RPMI8226 (cell line): Measurements from ENCODE around the gene CR1.
"Not testable (repeated sequence)": the region's sequence is repeated elsewhere in the genome, so short reads cannot be mapped to it uniquely, and the experiment has no call there.

Experiments used
- DNase-seq: peaks from one replicate; pipeline ENCODE4 v3.0.0-alpha.2; 2015

CR1 gene

DNA sequence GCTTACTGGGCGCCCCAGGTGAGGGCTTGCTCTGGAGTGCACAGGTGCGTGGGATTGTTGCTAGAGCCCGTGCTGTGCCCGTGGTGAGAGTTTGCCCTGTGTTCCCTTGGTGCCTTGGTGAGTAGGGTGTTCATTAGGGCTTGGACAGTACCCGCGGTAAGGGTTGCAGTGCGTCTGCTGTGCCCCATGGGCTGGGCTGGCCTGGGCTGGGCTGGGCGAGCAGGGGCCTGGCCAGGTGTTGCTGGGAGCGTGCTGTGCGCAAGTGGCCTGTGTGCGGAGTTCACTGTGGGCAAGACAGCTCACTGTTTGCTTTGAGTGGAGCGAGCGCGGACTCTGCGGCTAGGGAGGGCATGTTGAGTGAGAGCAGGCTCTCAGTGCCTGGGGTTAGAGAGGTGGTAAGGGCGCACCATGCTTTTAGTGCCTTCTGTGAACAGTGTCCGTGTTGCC, 149.7 kb downstream of the CR1 start:
- DNase-seq: no peak

DNA sequence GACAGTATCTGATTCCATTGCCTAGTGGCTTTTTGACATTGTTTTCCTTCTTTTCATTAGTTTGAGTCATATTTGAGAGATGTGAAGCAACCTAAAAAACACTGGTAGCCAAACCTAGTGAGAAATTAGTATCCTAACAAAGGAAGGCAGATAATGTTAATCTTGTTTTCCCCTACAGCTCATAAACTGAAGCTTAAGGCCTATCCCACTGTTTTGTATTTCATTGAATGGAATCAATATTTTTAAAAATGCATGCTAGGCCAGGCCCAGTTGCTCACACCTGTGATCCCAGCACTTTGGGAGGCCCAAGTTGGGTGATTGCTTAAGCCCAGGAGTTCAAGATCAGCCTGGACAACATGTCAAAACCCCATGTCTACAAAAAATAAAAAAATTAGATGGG, 150.2 kb downstream of the CR1 start:
- no peak for DNase-seq

GRCh38 chr1:207646944-207647579, 151.1 kb downstream of the CR1 start:
- DNase-seq: no peak

- DNase-seq: no peak
These were observed 151.8 kb downstream of the CR1 start for GRCh38 chr1:207647671-207648333.

DNA sequence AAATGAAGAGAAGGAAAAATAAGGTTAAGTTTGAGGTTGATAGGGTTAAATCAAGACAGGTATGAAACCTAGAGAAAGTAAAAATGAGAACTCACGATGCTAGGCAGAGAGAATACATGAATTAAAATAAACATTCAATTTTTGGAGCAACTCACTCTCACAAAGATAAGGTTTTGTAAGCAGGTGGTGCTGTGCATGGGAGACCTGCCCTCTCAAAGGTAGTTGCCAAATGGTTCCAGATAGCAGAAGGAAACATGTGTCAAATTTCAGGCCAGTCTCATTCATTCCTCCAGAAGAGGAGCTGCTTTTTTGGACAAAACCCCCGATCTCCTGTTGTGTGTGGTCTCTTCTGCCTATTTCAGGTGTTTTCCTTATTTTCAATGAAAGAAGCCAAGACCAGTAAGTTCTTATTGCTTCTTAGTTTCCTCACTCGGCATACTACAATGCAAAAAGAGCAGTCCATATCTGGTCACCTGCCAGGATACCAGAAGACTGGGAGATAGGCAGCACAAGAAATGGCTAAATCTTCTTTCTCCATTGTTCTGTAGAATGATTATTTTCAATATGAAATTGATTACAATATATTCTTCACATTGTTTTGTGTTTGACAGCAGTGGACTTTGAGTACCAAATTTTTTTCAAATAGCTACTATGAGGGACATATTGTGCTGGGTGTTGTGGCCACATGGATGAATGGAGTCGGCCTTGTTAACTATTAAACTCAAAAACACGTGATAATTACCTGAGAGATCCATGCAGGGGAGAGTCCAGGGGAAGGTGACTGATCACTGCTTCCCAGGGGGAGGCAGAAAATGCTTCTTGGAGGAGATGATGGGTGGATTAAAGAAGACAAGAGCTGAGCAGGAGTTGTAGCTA, 152.6 kb downstream of the CR1 start:
- DNase-seq: no peak

DNA sequence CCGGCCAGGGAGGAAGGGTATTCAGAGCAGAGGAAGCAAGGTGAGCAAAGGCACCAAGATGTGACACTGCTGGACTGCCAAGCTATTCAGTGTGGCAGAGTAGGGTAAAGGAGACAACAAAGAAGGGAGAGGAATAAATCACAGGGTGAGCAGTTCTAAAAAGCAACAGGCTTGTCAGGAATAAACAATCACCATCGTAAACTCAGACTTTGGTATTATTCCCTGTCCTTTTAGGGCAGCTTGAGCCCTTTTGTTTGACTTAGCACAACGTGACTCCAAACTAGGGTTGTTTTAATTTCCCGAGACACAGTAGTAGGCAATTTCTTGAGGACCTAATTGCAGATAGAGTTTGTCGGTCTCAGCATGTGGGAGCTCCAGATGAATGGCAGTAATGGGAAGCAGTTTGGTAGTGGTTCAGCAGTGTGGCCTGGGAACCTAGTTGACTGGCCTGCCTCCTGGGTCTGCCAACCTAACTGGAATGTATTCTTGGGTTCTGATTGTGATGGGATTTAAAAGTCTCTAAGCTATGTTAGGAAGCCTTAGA, 153.3 kb downstream of the CR1 start:
- DNase-seq: no peak

DNA sequence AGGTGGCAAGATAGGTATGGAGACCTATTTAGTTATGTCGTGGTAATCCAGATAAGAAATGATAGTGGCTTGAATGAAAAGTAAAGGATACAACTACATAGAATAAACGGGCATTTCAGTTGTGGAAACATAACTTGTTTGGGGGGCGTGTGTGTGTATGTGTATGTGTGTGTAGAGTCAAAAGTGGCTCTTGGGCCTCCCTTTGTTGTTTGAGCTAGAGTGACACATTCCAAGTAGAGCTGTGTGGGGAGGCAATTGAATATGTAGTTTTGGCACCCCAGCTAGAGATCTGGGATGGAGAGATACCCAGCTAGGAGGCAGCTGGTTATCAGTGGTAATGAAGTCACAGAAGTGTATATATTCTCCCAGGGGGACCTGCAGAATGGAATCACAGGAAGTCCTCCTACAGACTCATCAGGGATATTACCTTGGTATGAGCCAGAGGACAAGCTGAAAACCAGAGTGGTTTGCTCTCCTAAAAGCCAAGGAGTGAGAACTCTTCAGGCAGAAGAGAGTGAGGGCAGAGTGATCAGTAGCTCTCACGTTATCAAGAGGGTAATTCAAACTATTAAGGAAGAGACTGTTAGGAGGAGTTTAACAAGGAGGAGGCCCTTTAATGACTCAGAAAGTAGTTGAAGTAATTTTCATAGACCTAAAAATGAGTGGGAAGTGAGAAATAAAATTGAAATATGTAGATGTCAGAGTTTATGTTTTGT, 154.1 kb downstream of the CR1 start:
- no peak for DNase-seq

DNA sequence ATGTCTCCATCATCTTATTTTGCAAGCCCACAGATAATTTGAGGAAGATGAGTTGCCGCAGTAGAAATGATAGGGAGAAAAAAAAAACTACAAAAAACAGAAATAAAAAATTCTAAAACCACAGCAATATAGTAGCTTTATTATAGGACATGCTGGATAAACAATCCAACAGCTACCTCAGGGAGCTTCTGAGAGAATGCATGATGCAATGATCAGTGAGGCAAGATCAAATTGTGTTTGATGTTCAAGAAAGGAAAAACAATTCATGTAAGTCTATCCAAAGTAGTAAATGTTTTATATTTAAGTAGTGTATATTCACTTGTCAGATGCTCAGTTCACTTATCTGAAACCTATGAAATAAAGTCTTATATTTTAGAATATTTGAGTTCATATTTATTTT, 155.6 kb downstream of the CR1 start:
- no peak for DNase-seq

DNA sequence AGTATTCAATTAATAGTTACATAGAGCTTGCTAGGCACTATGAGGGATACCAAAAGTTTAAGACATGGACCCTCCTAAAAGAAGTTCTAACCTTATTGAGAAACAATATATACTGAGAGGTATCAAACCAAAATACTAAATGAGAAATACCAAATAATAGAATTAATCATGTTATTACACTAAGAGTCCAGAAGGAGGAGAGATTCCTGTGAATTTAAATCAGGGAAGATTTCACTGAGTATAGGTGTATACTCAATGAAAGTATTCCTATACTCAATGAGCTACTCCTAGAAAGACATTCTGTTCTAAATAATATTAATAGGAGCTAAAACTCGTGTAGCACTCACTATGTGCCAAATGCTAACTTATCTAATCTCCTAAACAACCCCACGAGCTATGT, 158.4 kb downstream of the CR1 start:
- no peak for DNase-seq

DNA sequence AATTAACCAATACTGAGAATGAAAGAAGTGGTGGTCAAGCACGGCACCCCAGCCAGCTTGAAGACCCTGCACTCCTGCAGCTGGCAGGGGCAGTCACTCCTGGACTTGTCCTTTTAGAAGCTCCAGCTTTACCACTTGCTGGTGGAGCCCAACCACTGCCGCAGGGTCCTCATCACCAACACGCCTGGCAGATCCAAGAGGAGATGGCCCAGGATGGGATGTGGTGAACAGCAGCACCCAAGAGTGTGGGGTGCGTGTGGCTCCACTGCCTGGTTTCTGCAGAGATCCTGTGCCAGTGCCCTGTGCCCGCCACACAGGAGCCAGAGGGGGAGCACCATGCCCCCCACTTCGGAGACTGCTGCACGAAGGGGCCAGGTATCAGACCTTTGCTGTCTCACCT, 162.5 kb downstream of the CR1 start:
- DNase-seq: no peak

- DNase-seq: no peak
These were observed 163.0 kb downstream of the CR1 start for GRCh38 chr1:207658904-207659485.

DNA sequence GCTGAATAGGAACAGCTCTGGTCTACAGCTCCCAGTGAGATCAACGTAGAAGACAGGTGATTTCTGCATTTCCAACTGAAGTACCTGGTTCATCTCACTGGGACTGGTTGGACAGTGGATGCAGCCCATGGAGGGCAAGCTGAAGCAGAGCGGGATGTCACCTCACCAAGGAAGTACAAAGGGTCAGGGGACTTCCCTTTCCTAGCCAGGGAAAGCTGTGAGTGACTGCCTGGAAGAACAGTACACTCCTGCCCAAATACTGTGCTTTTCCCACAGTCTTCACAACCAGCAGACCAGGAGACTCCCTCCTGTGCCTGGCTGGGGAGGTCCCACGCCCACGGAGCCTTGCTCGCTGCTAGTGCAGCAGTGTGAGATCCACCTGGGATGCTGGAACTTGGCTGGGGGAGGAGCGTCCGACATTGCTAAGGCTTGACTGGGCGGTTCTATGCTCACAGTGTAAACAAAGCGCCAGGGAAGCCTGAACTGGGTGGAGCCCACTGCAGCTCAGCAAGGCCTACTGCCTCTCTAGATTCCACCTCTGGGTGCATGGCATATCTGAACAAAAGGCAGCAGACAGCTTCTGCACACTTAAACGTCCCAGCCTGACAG, 163.7 kb downstream of the CR1 start:
- DNase-seq: peak; percentile 10

GRCh38 chr1:207661420-207661819, 165.5 kb downstream of the CR1 start:
- not testable (repeated sequence) for DNase-seq

GRCh38 chr1:207666342-207666741, 170.4 kb downstream of the CR1 start:
- DNase-seq: no peak

- DNase-seq: no peak
These were observed 173.6 kb downstream of the CR1 start for GRCh38 chr1:207669528-207670009.

DNA sequence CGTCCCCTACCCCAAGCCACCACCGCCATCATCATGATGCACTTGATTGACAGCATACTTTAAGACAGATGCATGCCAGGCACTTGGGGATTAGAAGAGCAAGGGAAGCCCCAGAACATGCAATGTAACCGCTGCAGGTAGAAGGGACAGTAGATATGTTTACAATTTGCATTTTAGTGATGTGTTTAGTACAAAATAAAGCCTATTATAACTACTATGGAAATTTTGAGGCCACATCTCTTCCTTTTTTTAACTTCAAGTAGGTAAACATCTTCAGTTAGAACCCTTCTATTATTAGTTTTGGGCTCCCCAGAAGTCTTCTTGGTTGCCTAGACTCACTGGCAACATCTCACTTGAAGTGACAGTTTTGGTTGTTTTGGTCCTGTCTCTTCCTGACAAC, 174.2 kb downstream of the CR1 start:
- DNase-seq: no peak

DNA sequence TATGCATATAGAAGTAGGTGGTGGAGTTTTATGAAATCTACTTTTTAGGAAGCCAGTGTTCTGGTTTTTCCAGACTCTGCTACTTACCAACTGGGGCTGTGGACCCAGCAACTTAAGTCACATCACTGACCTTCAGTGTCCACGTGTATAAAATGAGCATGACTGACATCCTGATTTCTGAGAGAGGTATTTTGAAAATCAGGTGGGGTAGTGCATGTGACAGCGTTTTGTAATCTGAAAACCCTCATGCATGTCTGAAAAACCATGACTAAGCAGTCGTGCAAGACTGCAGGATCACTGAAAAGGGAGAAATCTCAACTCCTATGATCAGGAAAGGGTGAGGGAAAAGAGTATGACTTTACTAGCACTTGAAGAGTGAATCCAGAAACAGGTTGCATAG, 175.0 kb downstream of the CR1 start:
- DNase-seq: no peak

GRCh38 chr1:207672522-207673130, 176.7 kb downstream of the CR1 start:
- DNase-seq: peak; percentile 44

DNA sequence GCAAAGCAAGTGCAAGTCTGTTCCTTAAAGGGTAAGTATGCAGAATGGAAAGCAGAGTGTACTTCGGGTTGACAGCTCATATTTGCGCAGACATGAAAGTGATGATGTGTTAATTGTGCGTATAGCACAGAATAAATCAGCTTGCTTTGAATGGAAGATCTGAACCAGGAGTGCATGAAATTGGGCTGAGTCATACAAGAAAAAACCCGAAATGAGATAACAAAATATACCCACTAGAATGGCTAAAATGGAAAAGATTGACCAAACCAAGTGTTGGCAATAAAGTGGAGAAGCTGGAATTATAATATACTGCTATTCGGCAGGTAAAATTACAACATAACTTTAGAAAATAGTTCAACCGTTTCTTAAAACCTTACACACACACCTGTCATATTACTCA, 177.4 kb downstream of the CR1 start:
- DNase-seq: no peak

DNA sequence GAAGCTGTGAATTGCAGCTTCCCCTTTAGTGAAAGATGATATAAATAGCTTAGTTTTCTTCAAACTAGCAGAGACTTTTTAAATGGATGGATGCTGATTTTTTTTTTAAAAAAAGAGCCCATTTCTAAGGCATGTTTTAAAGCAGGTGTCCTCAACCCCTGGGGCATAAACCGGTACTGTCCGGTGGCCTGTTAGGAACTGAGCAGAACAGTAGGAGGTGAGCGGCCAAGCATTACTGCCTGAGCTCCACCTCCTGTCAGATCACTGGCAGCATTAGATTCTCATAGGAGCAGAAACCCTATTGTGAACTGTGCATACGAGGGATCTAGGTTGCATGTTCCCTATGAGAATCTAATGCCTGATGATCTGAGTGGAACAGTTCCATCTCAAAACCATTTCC, 180.2 kb downstream of the CR1 start:
- DNase-seq: no peak

- DNase-seq: not testable (repeated sequence)
These were observed 184.8 kb downstream of the CR1 start for GRCh38 chr1:207680590-207681388.
